ENCODE data around the gene RNF169. TPM values are rescaled to one million over a fixed set of nuclear protein-coding genes. Genes with fewer than 3 reads are reported as not detected.

The RNF169 gene
- total and polyA plus RNA-seq, 2 of the 4 experiments (the other 2 are of a cell fraction), result 3.6 to 23.3 TPM

DNA sequence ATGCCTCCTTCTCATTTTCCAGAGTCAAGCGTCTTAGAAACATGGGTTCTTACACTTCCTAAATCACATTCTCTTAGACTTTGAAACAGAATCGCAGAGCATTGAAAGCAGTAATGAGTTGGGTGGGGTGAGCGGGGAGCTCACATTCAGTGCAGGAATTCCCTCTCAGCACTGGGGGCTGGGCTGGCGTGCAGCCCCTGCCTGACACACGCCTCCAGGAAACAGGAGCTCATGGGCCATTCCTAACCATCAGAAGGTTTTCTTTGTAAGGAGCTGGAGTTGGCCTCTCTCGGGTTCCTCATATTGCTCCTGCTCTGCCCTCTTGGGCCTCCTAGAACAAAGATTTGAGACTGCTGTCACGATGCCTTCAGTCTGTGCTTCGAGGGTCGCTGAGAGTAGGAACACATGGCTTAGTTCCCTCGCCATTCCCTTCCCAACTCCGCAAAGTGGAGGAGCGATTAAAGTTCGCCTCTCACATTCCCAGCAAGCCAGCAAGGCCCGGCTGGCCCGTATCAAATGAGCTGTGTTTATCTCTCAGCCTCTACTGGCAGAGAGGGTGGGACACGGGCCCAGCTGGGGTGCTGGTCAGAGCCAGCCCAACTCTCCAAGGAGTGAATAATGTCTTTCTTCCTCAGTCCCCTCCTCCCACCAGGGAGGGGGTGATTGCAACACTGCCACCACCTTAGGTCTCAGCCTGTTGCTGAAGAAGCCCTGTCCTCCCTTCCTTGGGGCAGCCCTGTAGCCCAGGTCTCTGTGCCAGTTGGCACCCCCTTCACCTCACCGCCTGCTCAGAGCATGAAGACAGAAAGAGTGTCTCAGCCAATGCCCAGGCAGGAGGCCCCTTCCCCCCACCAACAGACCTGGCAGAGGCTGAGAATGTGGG, 27.8 kb upstream of the RNF169 start (continued):
- TF ChIP-seq MAFK (IDR thresholded peaks at IDR 0.05; ENCODE audit: low read depth, low read length) (no peak), NFE2L2 (IDR thresholded peaks at IDR 0.05; ENCODE audit: low read depth, low read length) (no peak), RAD21 (IDR thresholded peaks at IDR 0.05; ENCODE audit: low read length) (no peak)

DNA sequence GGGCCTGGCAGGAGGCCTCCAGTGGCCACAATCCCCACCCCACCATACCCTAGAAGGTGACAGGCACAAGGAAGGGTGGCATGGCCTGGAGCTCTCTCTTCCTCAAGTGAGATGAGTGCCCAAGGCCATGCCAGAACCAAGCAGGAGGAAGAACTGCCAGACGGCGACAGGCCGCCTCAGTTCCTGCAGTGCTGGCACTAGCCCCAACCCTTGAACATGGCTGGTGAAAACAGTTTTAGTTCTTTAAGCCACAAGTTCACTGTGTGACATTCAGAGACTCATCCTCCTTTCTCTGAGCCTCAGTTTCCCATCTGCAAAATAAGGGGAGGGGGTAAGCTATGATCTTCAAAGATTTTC, 27.2 kb upstream of the RNF169 start:
- in situ Hi-C loops (cut with MboI; ENCODE audit: low sequenced_read_pairs) (no loop called here), dilution Hi-C loops (cut with HindIII; ENCODE audit: low sequenced_read_pairs, unreplicated experiment) (no loop called here), intact Hi-C loops (cut with micrococcal nuclease) (loop anchor here (5.0 kb wide), 1 partner anchor 584 kb away; no protein-coding TSS in a partner anchor)
- peak overlapping the region; percentile 90 for H2BK120ac ChIP-seq (ENCODE audit: low read depth, low read length)
- WGBS, 2 experiments (ENCODE audit: extremely low coverage in 2 of 2, insufficient read length in 1 of 2), result 89% methylated on average over 3 of the region's 3 CpGs; no CpG with 5 or more reads in 1 of the 2 experiments
- H3K27me3 ChIP-seq (ENCODE audit: control insufficient read depth, insufficient read depth, low read length), result no peaks in the 10 kb centered on the region
- H2AK9ac ChIP-seq (replicated peaks; ENCODE audit: low read depth, low read length, poor library complexity), result peak overlapping the region; percentile 10
- peak overlapping the region; percentile 70 for H2AFZ ChIP-seq (replicated peaks; ENCODE audit: low read length, poor library complexity)
- no peaks in the 10 kb centered on the region for H3K36me3 ChIP-seq (ENCODE audit: control insufficient read depth, insufficient read depth, low read length)
- peak overlapping the region; percentile 98 for H2AK5ac ChIP-seq (ENCODE audit: low read depth, low read length)
- BruUV-seq (replicated peaks), result no TSS peak
- no peaks in the 10 kb centered on the region for H3K9me3 ChIP-seq (ENCODE audit: control insufficient read depth, insufficient read depth, low read length)
- peak overlapping the region; percentile 94 for H2BK20ac ChIP-seq (ENCODE audit: low read depth, low read length)
- peak overlapping the region; percentile 38 to 92; a peak in 3 of 4 replicates for H4K8ac ChIP-seq (ENCODE audit: low read depth in 2 of 2, low read length in 2 of 2)
- POLR2A ChIA-PET (ENCODE audit: unreplicated experiment), result interaction anchor here (0.9 kb wide), 1 partner anchor 19 kb away, joined by 3 read pairs; no protein-coding TSS in a partner anchor
- no peaks in the 10 kb centered on the region for H4K20me1 ChIP-seq (ENCODE audit: insufficient read depth, low read length)
- ATAC-seq (ENCODE audit: low read depth) (no peak), DNase-seq (no peak)
- H3K56ac ChIP-seq (ENCODE audit: extremely low read depth, insufficient read depth, low read length), result no peak overlapping the region
- H2BK5ac ChIP-seq (ENCODE audit: low read depth, low read length, poor library complexity, severe bottlenecking), result peak overlapping the region; percentile 78
- H3K14ac ChIP-seq (replicated peaks; ENCODE audit: low read depth, low read length), result peak overlapping the region; percentile 69
- H3K4me2 ChIP-seq (ENCODE audit: low read depth, low read length), result no peak overlapping the region
- peak overlapping the region; percentile 89 for H4K5ac ChIP-seq (ENCODE audit: low read depth, low read length)
- peak overlapping the region; percentile 76 for H3K27ac ChIP-seq (ENCODE audit: insufficient read depth, low read length)
- H3K4me1 ChIP-seq (ENCODE audit: control insufficient read depth, insufficient read depth, low read length), result peaks cover 57% of the 10 kb centered on the region
- CTCF ChIA-PET, result interaction anchor here (1.1 to 1.4 kb wide), 2 partner anchors 19 kb away, joined by 3 to 5 read pairs; no protein-coding TSS in a partner anchor
- peak overlapping the region; percentile 89 for H3K4ac ChIP-seq (ENCODE audit: low read depth, low read length)
- no peak overlapping the region for H3K4me3 ChIP-seq (ENCODE audit: insufficient read depth, low read depth, low read length)
- peak overlapping the region; percentile 96 for H4K91ac ChIP-seq (ENCODE audit: insufficient read depth, low read depth, low read length)
- H3K79me1 ChIP-seq (ENCODE audit: low read depth in 1 of 2, low read length in 2 of 2), result no peaks in the 10 kb centered on the region
- H3K9ac ChIP-seq (ENCODE audit: low read depth, low read length), result no peak overlapping the region
- peak overlapping the region; percentile 38; the same call in 1 of the 3 replicates for H2BK15ac ChIP-seq (ENCODE audit: low read depth, low read length)
- H3K23ac ChIP-seq (ENCODE audit: low read depth, low read length), result peak overlapping the region; percentile 69
- H3K18ac ChIP-seq (ENCODE audit: low read depth, low read length), result peak overlapping the region; percentile 83
- peaks cover 20% of the 10 kb centered on the region for H3K9me1 ChIP-seq (ENCODE audit: insufficient read depth, low read length)
- no peak for TF ChIP-seq CTCF (conservative IDR thresholded peaks at IDR 0.05; ENCODE audit: low read depth, low read length)
- no peak for TF ChIP-seq RCOR1 (IDR thresholded peaks at IDR 0.05; ENCODE audit: insufficient replicate concordance, low read length)
- no peak for TF ChIP-seq FOS (IDR thresholded peaks at IDR 0.05; ENCODE audit: low read depth, low read length)
- no peak for TF ChIP-seq RFX5 (IDR thresholded peaks at IDR 0.05; ENCODE audit: low read depth, low read length)
- TF ChIP-seq MXI1 (IDR thresholded peaks at IDR 0.05; ENCODE audit: borderline replicate concordance, low read depth, low read length), result no peak
- TF ChIP-seq CHD1 (IDR thresholded peaks at IDR 0.05; ENCODE audit: low read depth, low read length), result no peak
- TF ChIP-seq MAZ (IDR thresholded peaks at IDR 0.05; ENCODE audit: borderline replicate concordance, low read depth, low read length), result no peak
- TF ChIP-seq CEBPB (IDR thresholded peaks at IDR 0.05; ENCODE audit: low read depth, low read length), result no peak
- TF ChIP-seq RAD21 (IDR thresholded peaks at IDR 0.05; ENCODE audit: low read length), result no peak
- TF ChIP-seq MAFK (IDR thresholded peaks at IDR 0.05; ENCODE audit: low read depth, low read length), result no peak
- TF ChIP-seq SMC3 (IDR thresholded peaks at IDR 0.05; ENCODE audit: low read depth, low read length), result no peak
- TF ChIP-seq BHLHE40 (IDR thresholded peaks at IDR 0.05; ENCODE audit: low read depth, low read length), result no peak
